ENCODE data around the gene CFAP68.

DNA sequence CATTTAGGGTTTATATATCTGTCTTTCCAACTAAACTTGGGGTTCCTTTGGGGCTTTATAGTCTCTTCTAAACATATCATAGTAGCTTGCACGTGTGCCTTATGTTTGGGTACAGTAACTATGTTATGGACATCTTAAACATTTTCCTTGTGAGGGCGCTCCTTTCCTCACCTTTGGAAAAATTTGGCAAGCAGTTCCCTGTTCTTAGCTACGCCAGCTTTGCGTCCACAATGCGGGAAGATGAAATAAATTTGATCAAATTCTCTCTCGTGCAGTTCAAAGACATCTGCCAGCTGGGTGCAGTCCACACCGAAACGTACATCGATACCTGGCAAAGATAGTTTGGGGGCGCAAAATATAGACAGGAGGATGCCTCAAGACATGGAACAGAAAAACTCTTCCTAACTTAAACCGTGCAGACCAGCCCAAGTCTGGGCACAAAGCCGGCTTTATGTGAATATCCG, 924 bp upstream of the CFAP68 start:
- no peak for TF ChIP-seq POLR2AphosphoS5 (IDR thresholded peaks at IDR 0.05; ENCODE audit: low read depth, low read length)
- TF ChIP-seq, protein P1, sequence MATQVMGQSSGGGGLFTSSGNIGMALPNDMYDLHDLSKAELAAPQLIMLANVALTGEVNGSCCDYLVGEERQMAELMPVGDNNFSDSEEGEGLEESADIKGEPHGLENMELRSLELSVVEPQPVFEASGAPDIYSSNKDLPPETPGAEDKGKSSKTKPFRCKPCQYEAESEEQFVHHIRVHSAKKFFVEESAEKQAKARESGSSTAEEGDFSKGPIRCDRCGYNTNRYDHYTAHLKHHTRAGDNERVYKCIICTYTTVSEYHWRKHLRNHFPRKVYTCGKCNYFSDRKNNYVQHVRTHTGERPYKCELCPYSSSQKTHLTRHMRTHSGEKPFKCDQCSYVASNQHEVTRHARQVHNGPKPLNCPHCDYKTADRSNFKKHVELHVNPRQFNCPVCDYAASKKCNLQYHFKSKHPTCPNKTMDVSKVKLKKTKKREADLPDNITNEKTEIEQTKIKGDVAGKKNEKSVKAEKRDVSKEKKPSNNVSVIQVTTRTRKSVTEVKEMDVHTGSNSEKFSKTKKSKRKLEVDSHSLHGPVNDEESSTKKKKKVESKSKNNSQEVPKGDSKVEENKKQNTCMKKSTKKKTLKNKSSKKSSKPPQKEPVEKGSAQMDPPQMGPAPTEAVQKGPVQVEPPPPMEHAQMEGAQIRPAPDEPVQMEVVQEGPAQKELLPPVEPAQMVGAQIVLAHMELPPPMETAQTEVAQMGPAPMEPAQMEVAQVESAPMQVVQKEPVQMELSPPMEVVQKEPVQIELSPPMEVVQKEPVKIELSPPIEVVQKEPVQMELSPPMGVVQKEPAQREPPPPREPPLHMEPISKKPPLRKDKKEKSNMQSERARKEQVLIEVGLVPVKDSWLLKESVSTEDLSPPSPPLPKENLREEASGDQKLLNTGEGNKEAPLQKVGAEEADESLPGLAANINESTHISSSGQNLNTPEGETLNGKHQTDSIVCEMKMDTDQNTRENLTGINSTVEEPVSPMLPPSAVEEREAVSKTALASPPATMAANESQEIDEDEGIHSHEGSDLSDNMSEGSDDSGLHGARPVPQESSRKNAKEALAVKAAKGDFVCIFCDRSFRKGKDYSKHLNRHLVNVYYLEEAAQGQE (IDR thresholded peaks at IDR 0.05; ENCODE audit: insufficient read depth in 1 of 2, low read depth in 2 of 2, low read length in 2 of 2): no peak
- no peak; the same call in 1 of the 2 replicates for TF ChIP-seq TAF1 (IDR thresholded peaks at IDR 0.05; ENCODE audit: borderline replicate concordance, insufficient read depth, low read length)
